Measurements from ENCODE around the gene MARK3.

- no peak for TF ChIP-seq POLR2A (IDR thresholded peaks at IDR 0.05)
- TF ChIP-seq CTCF (IDR thresholded peaks at IDR 0.05): no peak
These were observed 114.5 kb downstream of the MARK3 start for GRCh38 chr14:103499709-103500108.

All from lower leg skin (tissue), 3 donors.